WTC11 (cell line): ENCODE measurements around the gene ZFAND3. TPM values are rescaled to one million over a fixed set of nuclear protein-coding genes. Genes with fewer than 3 reads are reported as not detected.

Experiments
- ATAC-seq: fragments of 200-7000 bp; cut with Tn5 transposase; 2 replicates; pipeline ENCODE4 v1.10.0; 2021; ENCODE audit warnings: mild to moderate bottlenecking, moderate library complexity
- CTCF ChIA-PET: fragments of 300-600 bp; sonication (Branson Sonifier 250); formaldehyde crosslinking; loops from one replicate; lab custom pipeline; 2021; ENCODE audit warnings: antibody characterized with exemption; lab: Charles Lee
- POLR2A ChIA-PET: fragments of 350-600 bp; sonication (Branson Sonifier 250); formaldehyde crosslinking; loops from one replicate; lab custom pipeline; 2021; ENCODE audit warnings: antibody characterized with exemption; lab: Charles Lee
- DNase-seq: peaks from one replicate; pipeline ENCODE4 v3.0.0; 2021; ENCODE audit warnings: low spot score
- H3K27ac Mint-ChIP-seq: 2 replicates; pipeline ENCODE4 v1.8.0; 2021; ENCODE audit warnings: mixed read lengths
- H3K27me3 Mint-ChIP-seq: 2 replicates; pipeline ENCODE4 v1.8.0; 2021; ENCODE audit warnings: low read depth, mild to moderate bottlenecking, moderate library complexity, mixed read lengths
- H3K36me3 Mint-ChIP-seq: 2 replicates; pipeline ENCODE4 v1.8.0; 2021; ENCODE audit warnings: mixed read lengths
- H3K4me1 Mint-ChIP-seq: 2 replicates; pipeline ENCODE4 v1.8.0; 2022; ENCODE audit warnings: mixed read lengths
- H3K4me3 Mint-ChIP-seq: 2 replicates; pipeline ENCODE4 v1.8.0; 2021; ENCODE audit warnings: mild to moderate bottlenecking, moderate library complexity, mixed read lengths
- H3K9me3 Mint-ChIP-seq: 2 replicates; pipeline ENCODE4 v1.8.0; 2021; ENCODE audit warnings: mixed read lengths
- AR ChIP-seq: fragments of 250-450 bp; sonication (Bioruptor Pico); IDR thresholded peaks from 2 replicates; pipeline ENCODE4 v1.9.0; 2021; ENCODE audit warnings: mild to moderate bottlenecking
- ATF2 ChIP-seq: sonication (generic); formaldehyde crosslinking; IDR thresholded peaks from 2 replicates; pipeline ENCODE4 v1.8.1; 2022; ENCODE audit warnings: low read depth, missing genetic modification reagents, borderline replicate concordance
- CTCF ChIP-seq: fragments of 200-600 bp; IDR thresholded peaks from 2 replicates; pipeline ENCODE4 v1.8.0; 2022; ENCODE audit warnings: antibody characterized with exemption
- HMGA2 ChIP-seq: fragments of 250-450 bp; sonication (Bioruptor Pico); IDR thresholded peaks from 2 replicates; pipeline ENCODE4 v1.4.0; 2021; ENCODE audit warnings: mild to moderate bottlenecking, moderate library complexity
- MAX ChIP-seq: sonication (generic); formaldehyde crosslinking; IDR thresholded peaks from 2 replicates; pipeline ENCODE4 v1.8.0; 2022; ENCODE audit warnings: mild to moderate bottlenecking, missing genetic modification reagents
- MLX ChIP-seq: sonication (generic); formaldehyde crosslinking; IDR thresholded peaks from 2 replicates; pipeline ENCODE4 v1.8.1; 2023; ENCODE audit warnings: mild to moderate bottlenecking, missing genetic modification reagents, moderate library complexity
- MYBL2 ChIP-seq: sonication (generic); formaldehyde crosslinking; IDR thresholded peaks from 2 replicates; pipeline ENCODE4 v1.8.1; 2023; ENCODE audit warnings: mild to moderate bottlenecking, moderate library complexity, missing genetic modification reagents
- NFATC4 ChIP-seq: fragments of 250-450 bp; sonication (Bioruptor Pico); IDR thresholded peaks from 2 replicates; pipeline ENCODE4 v1.9.0; 2021; ENCODE audit warnings: mild to moderate bottlenecking
- NFE2L1 ChIP-seq: sonication (generic); formaldehyde crosslinking; IDR thresholded peaks from 2 replicates; pipeline ENCODE4 v1.8.1; 2023; ENCODE audit warnings: missing genetic modification reagents
- NR1H2 ChIP-seq: sonication (generic); formaldehyde crosslinking; IDR thresholded peaks from 2 replicates; pipeline ENCODE4 v1.9.0; 2021; ENCODE audit warnings: mild to moderate bottlenecking, moderate library complexity, missing genetic modification reagents
- NR2C2 ChIP-seq: sonication (generic); formaldehyde crosslinking; IDR thresholded peaks from 2 replicates; pipeline ENCODE4 v1.8.0; 2022; ENCODE audit warnings: mild to moderate bottlenecking, missing genetic modification reagents
- RORB ChIP-seq: fragments of 250-450 bp; sonication (Bioruptor Pico); IDR thresholded peaks from 2 replicates; pipeline ENCODE4 v1.9.0; 2021; ENCODE audit warnings: mild to moderate bottlenecking
- ZBTB21 ChIP-seq: sonication (generic); formaldehyde crosslinking; IDR thresholded peaks from 2 replicates; pipeline ENCODE4 v1.8.1; 2023; ENCODE audit warnings: mild to moderate bottlenecking, missing genetic modification reagents, borderline replicate concordance
- ZNF121 ChIP-seq: sonication (generic); formaldehyde crosslinking; IDR thresholded peaks from 2 replicates; pipeline ENCODE4 v1.8.0; 2023; ENCODE audit warnings: missing genetic modification reagents
- ZNF263 ChIP-seq: sonication (generic); formaldehyde crosslinking; IDR thresholded peaks from 2 replicates; pipeline ENCODE4 v1.8.1; 2022; ENCODE audit warnings: low read depth, mild to moderate bottlenecking, moderate library complexity, missing genetic modification reagents
- ZNF396 ChIP-seq: fragments of 250-450 bp; sonication (Bioruptor Pico); IDR thresholded peaks from 2 replicates; pipeline ENCODE4 v1.8.0; 2021; ENCODE audit warnings: mild to moderate bottlenecking, moderate library complexity, borderline replicate concordance
- total RNA-seq: library from RNA; stranded (reverse); gene quantifications from 3 replicates; pipeline ENCODE4 v1.2.3, GENCODE V29; 2021
- TF ChIP-seq, protein P1 (sequence below): sonication (generic); formaldehyde crosslinking; IDR thresholded peaks from 2 replicates; pipeline ENCODE4 v1.8.0; 2022; ENCODE audit warnings: mild to moderate bottlenecking, missing genetic modification reagents
- TF ChIP-seq, protein P2 (sequence below): sonication (generic); formaldehyde crosslinking; IDR thresholded peaks from 2 replicates; pipeline ENCODE4 v1.8.1; 2023; ENCODE audit warnings: mild to moderate bottlenecking, missing genetic modification reagents
- TF ChIP-seq, protein P3 (sequence below): sonication (generic); formaldehyde crosslinking; IDR thresholded peaks from 2 replicates; pipeline ENCODE4 v1.8.1; 2023; ENCODE audit warnings: mild to moderate bottlenecking, missing genetic modification reagents, borderline replicate concordance
- TF ChIP-seq, protein P4 (sequence below): fragments of 250-450 bp; sonication (Bioruptor Pico); IDR thresholded peaks from 2 replicates; pipeline ENCODE4 v1.9.0; 2021; ENCODE audit warnings: mild to moderate bottlenecking

Gene ZFAND3
- total RNA-seq, 1 experiment from 2014 or later: 50.3 TPM

DNA sequence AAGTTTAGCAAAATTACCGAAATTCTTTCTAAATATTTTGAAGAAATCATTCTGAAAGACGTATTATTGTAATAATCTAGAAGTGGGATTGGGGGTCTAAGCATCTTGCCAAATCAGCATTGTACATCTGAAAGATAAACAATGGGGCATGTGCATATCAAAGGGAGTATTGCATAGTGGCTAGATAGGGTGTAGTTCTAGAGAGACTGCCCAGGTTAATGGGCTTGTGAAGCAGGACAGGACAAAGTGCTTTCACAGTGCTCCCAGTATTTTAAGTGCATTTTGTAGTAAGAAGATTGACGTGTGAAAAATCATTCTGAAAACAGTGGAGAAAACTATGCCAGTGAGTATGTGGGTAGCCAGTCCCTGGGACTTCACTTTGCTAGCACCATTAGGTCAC, 236.8 kb downstream of the ZFAND3 start:
- TF ChIP-seq CTCF (no peak), MLX (CRISPR knock-in tag) (no peak), NR1H2 (CRISPR knock-in tag) (no peak), ATF2 (no peak), ZNF396 (CRISPR knock-in tag) (no peak), RORB (CRISPR knock-in tag) (no peak), NR2C2 (no peak), NFE2L1 (CRISPR knock-in tag) (no peak), AR (CRISPR knock-in tag) (no peak), MYBL2 (CRISPR knock-in tag) (no peak), NFATC4 (CRISPR knock-in tag) (no peak), MAX (no peak), ZNF263 (CRISPR knock-in tag) (no peak), HMGA2 (CRISPR knock-in tag) (no peak), ZBTB21 (CRISPR knock-in tag) (no peak), ZNF121 (no peak)
- TF ChIP-seq, protein P1, sequence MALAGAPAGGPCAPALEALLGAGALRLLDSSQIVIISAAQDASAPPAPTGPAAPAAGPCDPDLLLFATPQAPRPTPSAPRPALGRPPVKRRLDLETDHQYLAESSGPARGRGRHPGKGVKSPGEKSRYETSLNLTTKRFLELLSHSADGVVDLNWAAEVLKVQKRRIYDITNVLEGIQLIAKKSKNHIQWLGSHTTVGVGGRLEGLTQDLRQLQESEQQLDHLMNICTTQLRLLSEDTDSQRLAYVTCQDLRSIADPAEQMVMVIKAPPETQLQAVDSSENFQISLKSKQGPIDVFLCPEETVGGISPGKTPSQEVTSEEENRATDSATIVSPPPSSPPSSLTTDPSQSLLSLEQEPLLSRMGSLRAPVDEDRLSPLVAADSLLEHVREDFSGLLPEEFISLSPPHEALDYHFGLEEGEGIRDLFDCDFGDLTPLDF: no peak
- TF ChIP-seq, protein P2, sequence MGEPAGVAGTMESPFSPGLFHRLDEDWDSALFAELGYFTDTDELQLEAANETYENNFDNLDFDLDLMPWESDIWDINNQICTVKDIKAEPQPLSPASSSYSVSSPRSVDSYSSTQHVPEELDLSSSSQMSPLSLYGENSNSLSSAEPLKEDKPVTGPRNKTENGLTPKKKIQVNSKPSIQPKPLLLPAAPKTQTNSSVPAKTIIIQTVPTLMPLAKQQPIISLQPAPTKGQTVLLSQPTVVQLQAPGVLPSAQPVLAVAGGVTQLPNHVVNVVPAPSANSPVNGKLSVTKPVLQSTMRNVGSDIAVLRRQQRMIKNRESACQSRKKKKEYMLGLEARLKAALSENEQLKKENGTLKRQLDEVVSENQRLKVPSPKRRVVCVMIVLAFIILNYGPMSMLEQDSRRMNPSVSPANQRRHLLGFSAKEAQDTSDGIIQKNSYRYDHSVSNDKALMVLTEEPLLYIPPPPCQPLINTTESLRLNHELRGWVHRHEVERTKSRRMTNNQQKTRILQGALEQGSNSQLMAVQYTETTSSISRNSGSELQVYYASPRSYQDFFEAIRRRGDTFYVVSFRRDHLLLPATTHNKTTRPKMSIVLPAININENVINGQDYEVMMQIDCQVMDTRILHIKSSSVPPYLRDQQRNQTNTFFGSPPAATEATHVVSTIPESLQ: no peak
- TF ChIP-seq, protein P3, sequence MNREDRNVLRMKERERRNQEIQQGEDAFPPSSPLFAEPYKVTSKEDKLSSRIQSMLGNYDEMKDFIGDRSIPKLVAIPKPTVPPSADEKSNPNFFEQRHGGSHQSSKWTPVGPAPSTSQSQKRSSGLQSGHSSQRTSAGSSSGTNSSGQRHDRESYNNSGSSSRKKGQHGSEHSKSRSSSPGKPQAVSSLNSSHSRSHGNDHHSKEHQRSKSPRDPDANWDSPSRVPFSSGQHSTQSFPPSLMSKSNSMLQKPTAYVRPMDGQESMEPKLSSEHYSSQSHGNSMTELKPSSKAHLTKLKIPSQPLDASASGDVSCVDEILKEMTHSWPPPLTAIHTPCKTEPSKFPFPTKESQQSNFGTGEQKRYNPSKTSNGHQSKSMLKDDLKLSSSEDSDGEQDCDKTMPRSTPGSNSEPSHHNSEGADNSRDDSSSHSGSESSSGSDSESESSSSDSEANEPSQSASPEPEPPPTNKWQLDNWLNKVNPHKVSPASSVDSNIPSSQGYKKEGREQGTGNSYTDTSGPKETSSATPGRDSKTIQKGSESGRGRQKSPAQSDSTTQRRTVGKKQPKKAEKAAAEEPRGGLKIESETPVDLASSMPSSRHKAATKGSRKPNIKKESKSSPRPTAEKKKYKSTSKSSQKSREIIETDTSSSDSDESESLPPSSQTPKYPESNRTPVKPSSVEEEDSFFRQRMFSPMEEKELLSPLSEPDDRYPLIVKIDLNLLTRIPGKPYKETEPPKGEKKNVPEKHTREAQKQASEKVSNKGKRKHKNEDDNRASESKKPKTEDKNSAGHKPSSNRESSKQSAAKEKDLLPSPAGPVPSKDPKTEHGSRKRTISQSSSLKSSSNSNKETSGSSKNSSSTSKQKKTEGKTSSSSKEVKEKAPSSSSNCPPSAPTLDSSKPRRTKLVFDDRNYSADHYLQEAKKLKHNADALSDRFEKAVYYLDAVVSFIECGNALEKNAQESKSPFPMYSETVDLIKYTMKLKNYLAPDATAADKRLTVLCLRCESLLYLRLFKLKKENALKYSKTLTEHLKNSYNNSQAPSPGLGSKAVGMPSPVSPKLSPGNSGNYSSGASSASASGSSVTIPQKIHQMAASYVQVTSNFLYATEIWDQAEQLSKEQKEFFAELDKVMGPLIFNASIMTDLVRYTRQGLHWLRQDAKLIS (CRISPR knock-in tag): no peak
- TF ChIP-seq, protein P4, sequence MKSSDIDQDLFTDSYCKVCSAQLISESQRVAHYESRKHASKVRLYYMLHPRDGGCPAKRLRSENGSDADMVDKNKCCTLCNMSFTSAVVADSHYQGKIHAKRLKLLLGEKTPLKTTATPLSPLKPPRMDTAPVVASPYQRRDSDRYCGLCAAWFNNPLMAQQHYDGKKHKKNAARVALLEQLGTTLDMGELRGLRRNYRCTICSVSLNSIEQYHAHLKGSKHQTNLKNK (CRISPR knock-in tag): no peak
- no peaks in the 10 kb centered on the region for H3K9me3 Mint-ChIP-seq
- ATAC-seq (peak; percentile 22; the same call in 1 of the 2 replicates), DNase-seq (no peak)
- no peak overlapping the region for H3K27ac Mint-ChIP-seq
- H3K36me3 Mint-ChIP-seq: no peaks in the 10 kb centered on the region
- peaks cover 43% of the 10 kb centered on the region for H3K4me1 Mint-ChIP-seq
- POLR2A ChIA-PET: no interaction called here
- H3K27me3 Mint-ChIP-seq: no peaks in the 10 kb centered on the region
- H3K4me3 Mint-ChIP-seq: no peak overlapping the region
- CTCF ChIA-PET: no interaction called here
